Epithelial cell of proximal tubule (primary cell): ENCODE measurements around the gene PREX1. TPM values are rescaled to one million over a fixed set of nuclear protein-coding genes. Genes with fewer than 3 reads are reported as not detected.

Source experiments
- DNase-seq: peaks from one replicate; pipeline ENCODE4 v3.0.0-alpha.2; 2011; ENCODE audit warnings: low read depth
- H3K4me3 ChIP-seq: 2 replicates; pipeline ENCODE4 v1.5.1; 2011; ENCODE audit warnings: low read depth, mild to moderate bottlenecking, low read length
- CTCF ChIP-seq: conservative IDR thresholded peaks from 2 replicates; pipeline ENCODE4 v1.5.1; 2012; ENCODE audit warnings: low read depth, mild to moderate bottlenecking, low read length
- total RNA-seq: library from RNA; depleted of rRNA; stranded (reverse); fragments of >200 nt; gene quantifications from 2 replicates; pipeline ENCODE4 v1.2.3, GENCODE V29; 2015

Gene PREX1
- total RNA-seq, 1 donor from 2014 or later, result 4.7 TPM

DNA sequence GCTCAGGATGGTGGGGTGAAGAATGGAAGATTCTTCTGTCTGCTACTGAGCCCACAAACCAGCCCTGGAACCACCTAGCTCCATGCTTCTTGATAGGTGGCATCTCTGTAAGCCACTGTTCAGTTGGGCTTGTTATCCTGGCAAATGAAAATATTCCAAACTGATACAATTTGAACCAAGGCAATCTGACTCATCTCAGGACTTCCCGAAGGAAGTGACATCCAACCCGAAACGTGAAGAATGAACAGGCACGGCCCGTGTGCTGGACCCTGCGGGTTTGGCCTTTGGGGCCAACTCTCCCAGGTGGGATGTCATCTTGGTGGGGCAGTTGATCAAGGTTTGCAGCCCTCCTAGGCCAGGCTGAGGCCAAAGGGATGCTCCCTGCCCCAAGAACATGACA lies 160.3 kb downstream of the PREX1 start:
- DNase-seq, result no peak
- H3K4me3 ChIP-seq, result no peak overlapping the region
- no peak for TF ChIP-seq CTCF

DNA sequence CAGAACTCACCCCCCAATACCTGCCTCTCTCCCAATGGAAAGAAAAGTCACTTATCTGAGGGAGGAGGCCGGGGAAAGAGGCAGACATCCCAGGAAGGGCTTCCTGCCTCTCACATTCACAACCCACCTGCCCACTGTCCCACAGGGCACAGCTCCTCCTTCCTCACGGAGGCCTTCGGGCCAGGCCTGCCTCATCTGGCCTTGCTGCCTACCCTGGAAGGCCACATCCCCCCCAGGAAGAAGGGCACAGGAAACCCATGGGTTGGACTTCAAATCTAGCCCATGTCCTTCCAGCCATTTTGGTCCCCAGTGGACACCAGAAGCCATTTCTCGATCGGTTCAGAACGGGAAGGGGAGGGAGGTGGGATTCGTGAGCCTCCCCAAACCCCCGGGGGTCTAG lies 162.0 kb downstream of the PREX1 start:
- TF ChIP-seq CTCF, result no peak
- no peak overlapping the region for H3K4me3 ChIP-seq
- no peak for DNase-seq

DNA sequence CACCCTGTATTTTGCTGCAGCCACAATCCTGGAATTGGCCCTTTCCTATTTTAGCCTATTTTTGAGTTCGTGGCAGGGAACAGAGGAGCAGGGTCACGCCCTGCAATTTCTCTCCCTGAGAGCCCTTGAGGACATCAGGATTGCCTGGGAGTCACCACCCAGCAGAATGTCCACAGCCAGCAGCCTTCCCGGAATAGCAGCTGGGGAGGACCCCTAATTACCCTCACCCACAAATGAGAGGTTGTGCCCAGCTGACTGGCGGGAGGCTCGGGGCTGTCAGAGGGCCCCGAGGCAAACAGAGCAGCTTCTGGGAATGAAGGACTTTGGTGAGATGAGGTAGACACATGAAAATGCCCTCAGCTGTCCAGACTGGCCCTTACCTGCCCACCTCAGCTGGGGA lies 165.1 kb downstream of the PREX1 start:
- no peak overlapping the region for H3K4me3 ChIP-seq
- DNase-seq, result no peak
- no peak for TF ChIP-seq CTCF

DNA sequence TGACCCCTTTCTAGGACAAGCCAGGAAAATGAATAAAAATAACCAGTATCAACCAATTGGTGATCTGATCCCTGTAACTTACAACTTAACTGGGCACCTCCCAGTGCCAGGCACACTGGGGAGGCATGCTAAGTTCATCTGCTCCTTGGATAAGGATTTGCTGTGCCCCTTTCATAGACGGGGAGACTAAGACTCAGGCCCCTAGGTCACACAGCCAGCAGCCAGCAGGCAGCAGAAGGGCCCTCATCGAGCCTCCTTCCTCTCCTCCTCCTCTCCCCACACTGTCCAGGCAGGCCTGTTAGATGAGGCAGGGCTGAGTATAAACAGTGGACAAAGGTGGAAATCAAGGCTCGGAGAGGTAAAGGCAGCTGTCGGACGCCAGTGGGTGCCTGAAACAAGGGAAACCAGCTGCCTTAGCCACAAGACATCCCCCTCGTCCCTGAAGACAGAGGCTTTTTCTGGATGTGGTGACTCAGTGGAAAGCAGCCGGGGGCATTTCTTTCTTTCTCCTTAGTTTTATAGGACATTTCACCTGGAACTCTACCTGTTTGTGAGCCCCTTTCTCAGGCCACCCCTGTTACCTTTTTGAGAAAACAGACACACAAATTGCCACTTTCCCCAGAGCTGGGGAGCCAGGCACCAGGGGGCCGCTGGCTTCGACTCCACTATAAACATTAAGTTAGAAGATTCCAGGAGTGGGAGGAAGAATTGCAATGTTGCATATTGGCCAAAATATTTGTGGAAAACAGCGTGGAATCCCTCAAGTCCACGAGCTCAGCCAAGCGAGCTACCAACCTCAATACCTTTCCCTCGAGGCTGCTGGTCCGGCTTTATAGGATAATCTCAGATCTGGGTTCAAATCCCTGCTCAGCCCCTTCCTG lies 166.0 kb downstream of the PREX1 start:
- no peak for DNase-seq
- no peak overlapping the region for H3K4me3 ChIP-seq
- TF ChIP-seq CTCF, result no peak

GRCh38 chr20:48660788-48661187 lies 167.0 kb downstream of the PREX1 start:
- no peak overlapping the region for H3K4me3 ChIP-seq
- DNase-seq, result no peak
- no peak for TF ChIP-seq CTCF

GRCh38 chr20:48659858-48660257 lies 167.9 kb downstream of the PREX1 start:
- no peak for TF ChIP-seq CTCF
- H3K4me3 ChIP-seq, result no peak overlapping the region
- DNase-seq, result no peak

DNA sequence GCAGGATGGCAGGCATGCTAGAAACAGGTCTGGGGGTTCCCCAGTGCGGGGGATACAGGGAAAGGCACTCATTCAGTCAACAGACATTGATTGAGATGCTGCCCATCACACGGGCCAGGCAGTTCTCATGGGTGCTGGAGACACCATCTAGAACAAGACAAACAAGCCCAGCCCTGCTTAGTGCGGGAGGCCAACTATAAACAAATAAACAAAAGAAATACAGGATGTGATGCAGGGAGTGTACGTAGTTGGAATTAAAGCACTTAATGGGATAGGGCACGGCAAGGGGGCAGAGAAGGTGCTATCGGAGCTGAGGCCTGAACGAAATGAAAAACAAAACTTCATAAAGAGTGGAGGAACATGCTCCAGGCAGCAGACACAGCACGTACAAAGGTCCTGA lies 169.3 kb downstream of the PREX1 start:
- no peak for DNase-seq
- H3K4me3 ChIP-seq, result no peak overlapping the region
- no peak for TF ChIP-seq CTCF
